HG02973 (cell line): ENCODE results near the gene IFITM5.

ENCODE experiments used
- ATAC-seq: cut with Tn5 transposase; IDR thresholded peaks from one replicate; pipeline ENCODE4 v1.9.1; 2021; ENCODE audit warnings: moderate library complexity; ENCODE audit not compliant: unreplicated experiment

IFITM5 gene

DNA sequence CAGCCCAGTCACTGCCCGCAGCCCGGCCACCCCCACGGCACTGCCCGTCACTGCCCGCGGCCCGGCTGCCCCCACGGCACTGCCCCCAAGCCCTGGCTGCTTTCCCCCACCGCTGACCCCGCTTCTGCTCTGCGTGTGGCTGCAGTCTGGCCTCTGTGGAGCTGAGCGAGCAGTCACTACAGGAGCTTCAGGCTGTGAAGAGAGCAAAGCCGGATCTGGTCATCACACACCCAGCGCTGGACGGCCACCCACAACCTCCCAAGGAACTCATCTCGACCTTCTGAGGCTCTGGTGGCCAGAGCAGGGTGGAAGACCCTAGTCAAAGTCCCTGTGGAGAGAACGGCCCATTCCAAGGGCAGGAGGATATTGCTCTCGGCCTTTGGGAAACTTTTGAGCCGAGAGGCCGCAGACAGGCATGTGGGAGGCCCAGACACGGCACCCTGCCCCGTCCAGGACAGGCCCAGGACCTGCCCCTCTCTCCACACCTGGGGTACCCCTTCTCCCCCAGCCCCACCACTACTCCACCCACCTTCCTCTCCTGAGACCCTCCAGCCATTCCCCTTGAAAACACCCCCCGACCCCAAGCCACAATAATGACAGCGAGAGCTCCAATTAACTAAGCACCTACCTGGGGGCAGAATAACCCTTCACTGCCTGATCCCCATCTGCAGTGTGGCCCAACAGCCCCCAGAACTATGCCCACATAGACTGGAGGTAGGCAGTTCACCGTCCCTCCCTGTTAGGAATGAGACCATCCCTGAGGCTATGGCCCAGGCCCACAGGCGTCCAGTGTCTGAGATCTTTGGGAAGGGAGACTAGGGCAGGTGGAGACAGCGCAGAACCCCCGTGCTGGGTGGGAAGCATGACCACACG is 14.1 kb downstream of the IFITM5 start:
- ATAC-seq: no peak

DNA sequence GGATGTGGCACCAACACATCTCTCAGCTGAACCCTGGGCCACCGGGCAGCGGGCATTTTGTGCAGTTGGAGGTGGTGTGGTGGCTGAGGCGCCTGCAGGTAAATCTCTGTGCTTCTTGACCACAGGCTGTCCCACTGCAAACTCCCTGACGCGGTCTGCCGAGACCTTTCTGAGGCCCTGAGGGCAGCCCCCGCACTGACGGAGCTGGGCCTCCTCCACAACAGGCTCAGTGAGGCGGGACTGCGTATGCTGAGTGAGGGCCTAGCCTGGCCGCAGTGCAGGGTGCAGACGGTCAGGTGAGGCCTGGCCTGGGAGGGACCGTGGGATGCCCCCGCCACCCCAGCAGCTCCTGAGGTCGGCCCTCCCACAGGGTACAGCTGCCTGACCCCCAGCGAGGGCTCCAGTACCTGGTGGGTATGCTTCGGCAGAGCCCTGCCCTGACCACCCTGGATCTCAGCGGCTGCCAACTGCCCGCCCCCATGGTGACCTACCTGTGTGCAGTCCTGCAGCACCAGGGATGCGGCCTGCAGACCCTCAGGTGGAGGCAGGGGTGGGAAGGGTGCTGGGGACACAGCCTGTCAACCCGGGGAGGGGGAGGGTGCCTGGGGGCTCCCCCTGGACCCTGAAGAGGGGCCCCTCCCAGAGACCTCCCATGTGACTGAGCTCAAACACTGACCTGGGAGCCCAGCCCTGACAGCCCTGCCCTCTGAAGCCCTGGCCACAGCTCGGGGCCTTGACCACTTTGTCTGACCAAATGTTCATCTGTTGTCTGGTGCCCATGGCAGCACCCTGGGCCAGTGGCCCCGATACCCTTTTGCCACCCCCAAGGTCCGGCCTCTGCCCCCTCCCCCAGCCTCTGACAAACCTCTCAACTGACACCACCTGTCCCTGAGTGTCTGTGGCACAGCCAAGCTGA is 15.0 kb downstream of the IFITM5 start:
- ATAC-seq: no peak

- no peak for ATAC-seq
Measured at GRCh38 chr11:283405-284104, 15.8 kb downstream of the IFITM5 start.

DNA sequence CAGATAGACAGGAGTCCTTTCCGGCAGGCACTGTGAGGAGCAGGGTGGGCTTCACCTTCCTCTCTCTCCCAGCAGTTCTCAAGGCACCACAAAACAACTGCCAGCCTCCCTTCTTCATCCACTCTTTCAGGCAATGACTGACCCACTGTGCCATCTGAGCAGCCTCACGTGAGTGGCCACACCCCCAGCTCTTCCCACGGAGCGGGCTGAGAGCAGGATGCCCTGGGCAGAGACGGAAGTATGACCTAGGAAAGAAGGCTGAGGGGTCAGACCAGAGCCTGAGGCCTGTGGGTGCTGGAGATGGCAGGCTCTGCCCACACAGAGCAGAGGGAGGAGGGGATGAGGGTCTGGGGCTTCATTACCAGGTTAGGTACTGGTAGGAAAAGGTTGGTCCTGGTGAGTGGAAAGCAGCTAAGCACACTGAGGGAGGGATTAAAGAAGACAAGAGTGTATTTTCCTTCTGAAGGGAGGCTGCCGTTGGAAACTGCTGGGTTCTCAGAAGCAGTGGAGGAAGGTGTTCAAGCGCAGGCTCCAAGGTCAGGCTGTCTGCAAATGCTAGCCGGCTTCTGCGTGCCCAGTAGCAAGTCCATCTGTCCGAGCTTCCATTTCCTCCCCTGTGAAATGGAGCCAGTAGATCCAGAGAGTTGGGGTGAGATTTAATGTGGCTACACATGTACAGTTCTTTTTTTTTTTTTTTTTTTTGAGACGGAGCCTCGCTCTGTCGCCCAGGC is 16.5 kb downstream of the IFITM5 start:
- no peak for ATAC-seq

GRCh38 chr11:282171-282570 is 17.2 kb downstream of the IFITM5 start:
- no peak for ATAC-seq

GRCh38 chr11:281486-282161 is 17.7 kb downstream of the IFITM5 start:
- no peak for ATAC-seq

DNA sequence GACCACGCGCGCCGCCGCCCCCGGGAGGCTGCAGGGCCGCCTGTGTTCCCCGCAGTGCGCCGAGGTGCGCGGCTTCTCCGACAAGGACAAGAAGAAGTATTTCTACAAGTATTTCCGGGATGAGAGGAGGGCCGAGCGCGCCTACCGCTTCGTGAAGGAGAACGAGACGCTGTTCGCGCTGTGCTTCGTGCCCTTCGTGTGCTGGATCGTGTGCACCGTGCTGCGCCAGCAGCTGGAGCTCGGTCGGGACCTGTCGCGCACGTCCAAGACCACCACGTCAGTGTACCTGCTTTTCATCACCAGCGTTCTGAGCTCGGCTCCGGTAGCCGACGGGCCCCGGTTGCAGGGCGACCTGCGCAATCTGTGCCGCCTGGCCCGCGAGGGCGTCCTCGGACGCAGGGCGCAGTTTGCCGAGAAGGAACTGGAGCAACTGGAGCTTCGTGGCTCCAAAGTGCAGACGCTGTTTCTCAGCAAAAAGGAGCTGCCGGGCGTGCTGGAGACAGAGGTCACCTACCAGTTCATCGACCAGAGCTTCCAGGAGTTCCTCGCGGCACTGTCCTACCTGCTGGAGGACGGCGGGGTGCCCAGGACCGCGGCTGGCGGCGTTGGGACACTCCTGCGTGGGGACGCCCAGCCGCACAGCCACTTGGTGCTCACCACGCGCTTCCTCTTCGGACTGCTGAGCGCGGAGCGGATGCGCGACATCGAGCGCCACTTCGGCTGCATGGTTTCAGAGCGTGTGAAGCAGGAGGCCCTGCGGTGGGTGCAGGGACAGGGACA is 18.4 kb downstream of the IFITM5 start:
- ATAC-seq: no peak

DNA sequence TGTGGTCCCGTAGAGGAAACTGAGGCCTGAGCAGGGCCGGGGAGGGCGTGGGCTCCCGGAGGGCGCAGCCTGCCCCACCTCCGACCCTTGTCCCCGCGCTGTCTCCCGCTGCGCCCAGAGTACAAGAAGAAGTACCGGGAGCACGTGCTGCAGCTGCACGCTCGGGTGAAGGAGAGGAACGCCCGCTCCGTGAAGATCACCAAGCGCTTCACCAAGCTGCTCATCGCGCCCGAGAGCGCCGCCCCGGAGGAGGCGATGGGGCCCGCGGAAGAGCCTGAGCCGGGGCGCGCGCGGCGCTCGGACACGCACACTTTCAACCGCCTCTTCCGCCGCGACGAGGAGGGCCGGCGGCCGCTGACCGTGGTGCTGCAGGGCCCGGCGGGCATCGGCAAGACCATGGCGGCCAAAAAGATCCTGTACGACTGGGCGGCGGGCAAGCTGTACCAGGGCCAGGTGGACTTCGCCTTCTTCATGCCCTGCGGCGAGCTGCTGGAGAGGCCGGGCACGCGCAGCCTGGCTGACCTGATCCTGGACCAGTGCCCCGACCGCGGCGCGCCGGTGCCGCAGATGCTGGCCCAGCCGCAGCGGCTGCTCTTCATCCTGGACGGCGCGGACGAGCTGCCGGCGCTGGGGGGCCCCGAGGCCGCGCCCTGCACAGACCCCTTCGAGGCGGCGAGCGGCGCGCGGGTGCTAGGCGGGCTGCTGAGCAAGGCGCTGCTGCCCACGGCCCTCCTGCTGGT is 19.2 kb downstream of the IFITM5 start:
- no peak for ATAC-seq

- no peak for ATAC-seq
Measured at GRCh38 chr11:279040-279965, 20.0 kb downstream of the IFITM5 start.

DNA sequence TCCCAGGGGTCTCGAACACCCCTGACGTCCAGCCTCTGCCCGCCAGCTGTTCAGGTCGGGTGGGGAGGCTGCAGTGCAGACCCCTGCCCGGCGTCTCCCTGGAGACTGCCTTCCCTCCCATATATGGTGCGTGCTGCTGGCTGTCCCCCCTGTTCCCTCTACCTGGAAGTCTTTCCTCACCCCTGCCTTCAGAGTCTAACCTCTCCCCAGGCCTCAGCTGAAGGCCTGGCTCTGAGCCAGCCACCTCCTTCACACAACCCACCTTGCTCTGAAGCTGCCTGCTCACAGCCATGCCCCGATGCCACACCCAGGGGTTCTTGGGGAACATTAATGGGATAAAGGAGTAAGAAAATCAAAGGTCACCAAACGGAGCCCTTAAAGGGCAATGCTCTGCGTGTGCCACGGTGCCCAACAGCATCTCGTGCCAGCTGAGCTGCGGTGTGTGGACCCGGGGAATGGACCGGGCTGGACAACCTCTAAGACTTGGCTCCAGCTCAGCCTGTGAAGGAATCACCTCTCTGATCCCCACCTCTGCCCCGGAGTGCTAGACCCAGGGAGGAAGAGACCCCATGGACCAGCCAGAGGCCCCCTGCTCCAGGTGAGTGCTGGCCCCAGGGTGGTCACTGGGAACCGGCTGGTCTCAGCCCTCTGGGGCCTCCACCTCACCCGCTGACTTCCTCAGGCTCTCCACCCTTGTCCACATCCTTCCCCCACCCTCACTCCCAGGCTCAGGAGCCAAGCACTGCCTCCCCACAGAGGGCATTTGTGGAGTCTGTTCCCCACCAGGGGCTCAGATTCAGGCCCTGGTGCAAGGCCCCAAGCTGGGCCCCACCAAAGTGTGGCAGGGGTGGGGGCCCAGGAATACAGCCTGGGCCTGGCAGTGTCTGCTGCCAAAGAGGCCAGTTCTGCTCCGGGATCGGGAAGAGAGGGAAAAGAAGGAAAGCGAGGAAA is 21.1 kb downstream of the IFITM5 start, which contains the start of gene NLRP6:
TSS of gene NLRP6 (plus strand) at position 407 of the 951 bp plus-strand sequence. CDS start at position 570, 163 bp downstream.
- ATAC-seq: no peak

DNA sequence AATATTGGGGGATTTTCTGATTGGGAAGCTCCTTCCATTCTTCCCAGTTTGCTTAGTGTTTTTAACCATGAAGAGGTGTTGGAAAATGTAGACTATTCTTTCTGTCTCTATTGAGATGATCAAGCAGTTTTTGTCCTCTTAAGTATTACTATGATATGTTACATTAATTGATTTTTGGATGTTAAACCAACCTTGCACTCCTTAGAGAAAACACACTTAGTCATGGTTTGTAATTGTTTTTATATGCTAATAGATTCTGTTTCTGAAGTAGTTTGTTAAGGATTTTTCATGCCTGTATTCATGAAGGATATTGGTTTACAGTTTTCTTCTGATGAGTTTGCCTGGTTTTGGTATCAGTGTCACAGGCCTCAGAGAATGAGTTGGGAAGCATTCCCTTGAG is 23.1 kb downstream of the IFITM5 start:
- no peak for ATAC-seq

- ATAC-seq: no peak
Measured at GRCh38 chr11:272931-273198, 26.5 kb downstream of the IFITM5 start.

DNA sequence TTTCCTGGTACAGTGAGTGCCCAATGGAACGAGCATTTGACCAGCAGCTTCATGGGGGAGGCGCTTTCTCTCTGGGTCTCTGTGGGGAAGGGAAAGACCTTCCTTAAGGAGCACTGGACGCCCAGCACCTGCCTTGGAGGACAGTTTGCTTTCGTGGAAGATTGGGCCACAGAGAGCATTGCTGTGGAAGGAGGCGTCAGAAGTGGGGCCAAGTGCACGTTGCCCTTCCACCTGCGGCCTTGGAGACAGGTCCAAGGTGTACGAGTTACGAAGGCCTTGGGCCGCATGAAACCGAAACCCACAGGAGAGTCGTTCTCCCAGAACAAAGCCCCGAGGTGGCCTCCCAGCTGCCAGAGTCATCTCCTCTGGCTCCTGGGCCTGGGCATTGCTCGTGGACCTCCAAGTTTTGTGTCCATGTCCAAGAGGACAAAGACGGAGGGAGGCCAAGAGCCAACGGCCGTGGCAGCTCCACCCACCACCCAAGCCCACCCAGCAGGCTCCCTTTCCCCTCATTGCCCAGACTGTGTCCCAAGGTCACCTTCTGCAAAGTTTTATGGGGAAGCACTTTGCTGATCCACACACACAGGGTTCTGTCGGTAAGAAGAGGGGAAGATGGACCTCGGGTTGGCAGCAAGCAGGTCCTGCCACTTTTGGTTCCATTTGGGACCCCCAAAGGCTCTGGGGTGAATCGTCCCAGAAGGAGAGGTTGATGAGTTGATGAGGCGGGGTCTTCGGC is 27.0 kb downstream of the IFITM5 start:
- ATAC-seq: no peak

- ATAC-seq: no peak
Measured at GRCh38 chr11:271319-271715, 28.0 kb downstream of the IFITM5 start.

GRCh38 chr11:270451-271318 is 28.6 kb downstream of the IFITM5 start:
- ATAC-seq: no peak
